MG63 (cell line): ENCODE results near the gene TGFBR3L. TPM values are rescaled to one million over a fixed set of nuclear protein-coding genes. Genes with fewer than 3 reads are reported as not detected.

ENCODE experiments used
- total RNA-seq: library from RNA; depleted of rRNA; stranded (reverse); fragments of >200 nt; shearing (Covaris generic); gene quantifications from 2 replicates; pipeline ENCODE4 v1.2.3, GENCODE V29; 2014; ENCODE audit warnings: low replicate concordance; rRNA removed

Gene TGFBR3L
- total RNA-seq, 1 experiment from 2014 or later = 0.46 TPM

Other genes with a start within 250 kb of the TGFBR3L start
- not detected in 2 replicates for gene RETN, start 245.8 kb upstream of the TGFBR3L start, total RNA-seq
- gene MCEMP1, start 237.7 kb upstream of the TGFBR3L start, total RNA-seq = not detected in 2 replicates
- 159 and 202 TPM in 2 replicates for gene TRAPPC5, start 234.0 kb upstream of the TGFBR3L start, total RNA-seq
- gene FCER2, start 212.7 kb upstream of the TGFBR3L start, total RNA-seq = not detected in 2 replicates
- not detected in 2 replicates for gene CLEC4G, start 182.7 kb upstream of the TGFBR3L start, total RNA-seq
- not detected in 2 replicates for gene CD209, start 167.3 kb upstream of the TGFBR3L start, total RNA-seq
- gene CLEC4M, start 151.6 kb upstream of the TGFBR3L start, total RNA-seq = not detected in 2 replicates
- gene EVI5L, start 84.6 kb upstream of the TGFBR3L start, total RNA-seq = 21.4 and 31.0 TPM in 2 replicates
- not detected in 2 replicates for gene PRR36, start 40.4 kb upstream of the TGFBR3L start, total RNA-seq
- gene LRRC8E, start 26.3 kb upstream of the TGFBR3L start, total RNA-seq = 11.9 and 20.1 TPM in 2 replicates
- 21.2 and 38.6 TPM in 2 replicates for gene MAP2K7, start 11.0 kb upstream of the TGFBR3L start, total RNA-seq
- gene SNAPC2, start 5.5 kb downstream of the TGFBR3L start, total RNA-seq = 39.9 and 45.1 TPM in 2 replicates
- 8.5 and 16.2 TPM in 2 replicates for gene CTXN1, start 11.3 kb downstream of the TGFBR3L start, total RNA-seq
- 132 and 210 TPM in 2 replicates for gene TIMM44, start 28.8 kb downstream of the TGFBR3L start, total RNA-seq
- gene ELAVL1, start 90.8 kb downstream of the TGFBR3L start, total RNA-seq = 90.8 and 118 TPM in 2 replicates
- gene CCL25, start 137.9 kb downstream of the TGFBR3L start, total RNA-seq = not detected in 2 replicates
- gene FBN3, start 234.8 kb downstream of the TGFBR3L start, total RNA-seq = not detected in 2 replicates